Endothelial cell of umbilical vein (primary cell): Measurements from ENCODE around the gene MIGA2. TPM values are rescaled to one million over a fixed set of nuclear protein-coding genes. Genes with fewer than 3 reads are reported as not detected.

Experiments
- BruUV-seq: library from RNA; stranded (reverse); fragments of 400-500 nt; replicated peaks from 2 replicates; lab custom pipeline; 2021; lab: Mats Ljungman, UMichigan
- CTCF ChIA-PET: fragments of 300-600, 350-600 bp; sonication (Branson Sonifier 250); formaldehyde crosslinking; loops from one replicate; lab custom pipeline; 2021; ENCODE audit warnings: antibody characterized with exemption, inconsistent platforms; lab: Charles Lee
- POLR2A ChIA-PET: fragments of 300-600, 350-600 bp; sonication (Branson Sonifier 250); formaldehyde crosslinking; loops from one replicate; lab custom pipeline; 2021; ENCODE audit warnings: antibody characterized with exemption, inconsistent platforms; lab: Charles Lee
- DNase-seq: peaks from one replicate; pipeline ENCODE4 v3.0.0-alpha.2; 2011; ENCODE audit warnings: low read depth, low spot score
- FAIRE-seq: peaks from 2 replicates; lab custom pipeline; 2011; peaks lifted over from hg19 to GRCh38; lab: Jason Lieb, UNC
- H2AFZ ChIP-seq: 2 replicates; pipeline ENCODE4 v1.6.0; 2012; ENCODE audit warnings: low read depth, low read length, control low read depth, inconsistent platforms
- H3K27ac ChIP-seq: 2 replicates; pipeline ENCODE4 v1.5.1; 2011; ENCODE audit warnings: low read depth, mild to moderate bottlenecking, control low read depth, low read length, moderate library complexity; ENCODE audit not compliant: insufficient read depth
- H3K27me3 ChIP-seq, 2 experiments: 2 replicates each; pipeline versions ENCODE4 v1.6.0 to v1.6.1; 2011; ENCODE audit warnings: low read length in 2 of 2, mixed read lengths in 1 of 2; ENCODE audit not compliant: control insufficient read depth in 2 of 2, insufficient read depth in 2 of 2
- H3K36me3 ChIP-seq, 2 experiments: 2 replicates in 1 of 2; 3 replicates in 1 of 2; pipeline ENCODE4 v1.5.1; 2011; ENCODE audit warnings: low read length in 2 of 2, mild to moderate bottlenecking in 1 of 2, moderate library complexity in 1 of 2; ENCODE audit not compliant: control insufficient read depth in 2 of 2, insufficient read depth in 2 of 2; ENCODE audit errors: extremely low read depth in 1 of 2
- H3K4me1 ChIP-seq: 3 replicates; pipeline ENCODE4 v1.5.1; 2011; ENCODE audit warnings: mild to moderate bottlenecking, low read length; ENCODE audit not compliant: control insufficient read depth, insufficient read depth; ENCODE audit errors: extremely low read depth
- H3K4me2 ChIP-seq: 2 replicates; pipeline ENCODE4 v1.6.1; 2011; ENCODE audit warnings: low read length, control low read depth, mixed read lengths; ENCODE audit not compliant: insufficient read depth
- H3K4me3 ChIP-seq, 3 experiments: fragments of 200-600 bp in 1 of 3; sonication (generic), shearing (Covaris generic) in 1 of 3; replicated peaks in 1 of 3; 2 replicates each; pipeline ENCODE4 v1.5.1; 2011 to 2016; ENCODE audit warnings: control low read depth in 3 of 3, low read length in 3 of 3, mild to moderate bottlenecking in 2 of 3, inconsistent platforms in 1 of 3, low read depth in 1 of 3, moderate library complexity in 1 of 3; ENCODE audit not compliant: insufficient read depth in 1 of 3
- H3K79me2 ChIP-seq: 2 replicates; pipeline ENCODE4 v1.6.0; 2012; ENCODE audit warnings: low read length, inconsistent platforms; ENCODE audit not compliant: control insufficient read depth, insufficient read depth
- H3K9ac ChIP-seq: replicated peaks from 2 replicates; pipeline ENCODE3; 2011; ENCODE audit warnings: low read length, control low read depth; ENCODE audit not compliant: insufficient read depth; ENCODE audit errors: extremely low read depth
- H3K9me1 ChIP-seq: replicated peaks from 3 replicates; pipeline ENCODE4 v1.6.0; 2011; ENCODE audit warnings: mild to moderate bottlenecking, low read length; ENCODE audit not compliant: control insufficient read depth, insufficient read depth; ENCODE audit errors: extremely low read depth
- H3K9me3 ChIP-seq: replicated peaks from 2 replicates; pipeline ENCODE4 v1.5.1; 2012; ENCODE audit warnings: low read length, inconsistent platforms; ENCODE audit not compliant: control insufficient read depth, insufficient read depth
- H4K20me1 ChIP-seq: replicated peaks from 2 replicates; pipeline ENCODE3; 2011; ENCODE audit warnings: mild to moderate bottlenecking, low read length; ENCODE audit not compliant: control insufficient read depth, insufficient read depth; ENCODE audit errors: extremely low read depth
- EZH2 ChIP-seq: IDR thresholded peaks from 2 replicates; pipeline ENCODE4 v1.6.1; 2012; ENCODE audit warnings: borderline replicate concordance, low read depth, mild to moderate bottlenecking, moderate library complexity, low read length, inconsistent platforms; ENCODE audit not compliant: severe bottlenecking
- GATA2 ChIP-seq: IDR thresholded peaks from 2 replicates; pipeline ENCODE4 v1.7.0; 2011; ENCODE audit warnings: low read depth, mild to moderate bottlenecking, moderate library complexity, mixed read lengths, low read length; ENCODE audit not compliant: insufficient read length, insufficient read depth
- JUN ChIP-seq: IDR thresholded peaks from 2 replicates; pipeline ENCODE4 v1.6.1; 2011; ENCODE audit warnings: borderline replicate concordance, low read depth; ENCODE audit not compliant: insufficient read length, insufficient read depth
- MYC ChIP-seq: IDR thresholded peaks from one replicate; pipeline ENCODE4 v1.6.1; 2011; ENCODE audit warnings: mild to moderate bottlenecking, low read depth, low read length
- POLR2A ChIP-seq: IDR thresholded peaks from 2 replicates; pipeline ENCODE4 v1.6.1; 2012; ENCODE audit warnings: low read depth, mild to moderate bottlenecking, control low read depth, low read length
- POLR2AphosphoS5 ChIP-seq: IDR thresholded peaks from 2 replicates; pipeline ENCODE4 v1.6.1; 2012; ENCODE audit warnings: low read depth, mild to moderate bottlenecking, control low read depth, low read length, moderate library complexity; ENCODE audit not compliant: insufficient read depth
- dilution Hi-C: fragments of 300-500 bp; cut with MboI; formaldehyde crosslinking; loops from one replicate; pipeline ENCODE4 v1.15.0; 2019; ENCODE audit warnings: low sequenced_read_pairs; ENCODE audit not compliant: extremely low pct_ligation_motif_present
- intact Hi-C: fragments of 100-400 bp; cut with micrococcal nuclease; formaldehyde crosslinking; loops from one replicate; pipeline ENCODE4 v1.10.0; 2022
- polyA plus RNA-seq, 4 experiments: library from polyadenylated mRNA; depleted of rRNA in 3 of 4; stranded (reverse) in 3 of 4; unstranded in 1 of 4; fragments of >200 nt; gene quantifications; 2 replicates each; pipeline versions ENCODE4 v1.2.1 to v1.2.3, GENCODE V29; 2011 to 2012; ENCODE audit warnings: missing spikeins in 1 of 4
- total RNA-seq: library from RNA; stranded (reverse); gene quantifications from 2 replicates; pipeline ENCODE4 v1.2.3, GENCODE V29; 2021
- TF ChIP-seq, protein P1 (sequence below), 2 donors: IDR thresholded peaks; 1 replicate in 1 of 2; 2 replicates in 1 of 2; pipeline ENCODE4 v1.5.1; 2011; ENCODE audit warnings: low read length in 2 of 2, mild to moderate bottlenecking in 2 of 2, moderate library complexity in 2 of 2, control low read depth in 1 of 2, inconsistent platforms in 1 of 2, low read depth in 1 of 2; ENCODE audit not compliant: insufficient read depth in 1 of 2; ENCODE audit errors: extremely low read depth in 1 of 2
- TF ChIP-seq, protein P2 (sequence below): IDR thresholded peaks from 2 replicates; pipeline ENCODE4 v1.6.1; 2011; ENCODE audit not compliant: insufficient read depth, insufficient read length

Gene MIGA2
- total and polyA plus RNA-seq, 2 donors (not counting 3 experiments of a cell fraction or from before 2014, with no cell fraction given), result 27.7 to 28.0 TPM

DNA sequence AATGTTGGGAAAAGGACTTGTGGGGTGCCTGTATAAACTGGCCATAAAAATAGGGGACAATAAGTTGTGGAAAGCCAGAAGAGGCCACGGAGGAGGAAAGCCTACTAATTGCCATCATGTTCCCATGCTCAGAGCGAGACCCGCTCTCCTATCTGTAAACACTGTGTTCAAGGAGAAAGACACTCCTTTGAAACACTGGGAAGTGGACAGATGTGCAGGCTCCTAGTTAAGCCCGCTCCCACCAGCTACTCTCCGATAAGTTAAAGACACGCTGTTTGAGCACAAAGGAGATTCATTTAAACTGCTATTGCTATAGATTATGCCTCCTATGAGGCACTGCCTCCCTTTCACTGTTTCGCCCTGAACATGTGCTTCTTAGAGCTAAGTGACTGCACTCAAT is 64.9 kb downstream of the MIGA2 start:
- dilution Hi-C loops, result no loop called here
- no peaks in the 10 kb centered on the region for H3K4me1 ChIP-seq
- H3K4me3 ChIP-seq, result no peak overlapping the region
- no peaks in the 10 kb centered on the region for H3K9me1 ChIP-seq
- no peak overlapping the region for H3K9ac ChIP-seq
- H3K27ac ChIP-seq, result no peak overlapping the region
- no peak overlapping the region for H2AFZ ChIP-seq
- FAIRE-seq (no peak), DNase-seq (no peak)
- no peaks in the 10 kb centered on the region for H3K79me2 ChIP-seq
- no peak overlapping the region for H3K4me2 ChIP-seq
- H3K9me3 ChIP-seq, result no peaks in the 10 kb centered on the region
- ChIA-PET POLR2A (no interaction called here), CTCF (no interaction called here)
- TF ChIP-seq, protein P1, sequence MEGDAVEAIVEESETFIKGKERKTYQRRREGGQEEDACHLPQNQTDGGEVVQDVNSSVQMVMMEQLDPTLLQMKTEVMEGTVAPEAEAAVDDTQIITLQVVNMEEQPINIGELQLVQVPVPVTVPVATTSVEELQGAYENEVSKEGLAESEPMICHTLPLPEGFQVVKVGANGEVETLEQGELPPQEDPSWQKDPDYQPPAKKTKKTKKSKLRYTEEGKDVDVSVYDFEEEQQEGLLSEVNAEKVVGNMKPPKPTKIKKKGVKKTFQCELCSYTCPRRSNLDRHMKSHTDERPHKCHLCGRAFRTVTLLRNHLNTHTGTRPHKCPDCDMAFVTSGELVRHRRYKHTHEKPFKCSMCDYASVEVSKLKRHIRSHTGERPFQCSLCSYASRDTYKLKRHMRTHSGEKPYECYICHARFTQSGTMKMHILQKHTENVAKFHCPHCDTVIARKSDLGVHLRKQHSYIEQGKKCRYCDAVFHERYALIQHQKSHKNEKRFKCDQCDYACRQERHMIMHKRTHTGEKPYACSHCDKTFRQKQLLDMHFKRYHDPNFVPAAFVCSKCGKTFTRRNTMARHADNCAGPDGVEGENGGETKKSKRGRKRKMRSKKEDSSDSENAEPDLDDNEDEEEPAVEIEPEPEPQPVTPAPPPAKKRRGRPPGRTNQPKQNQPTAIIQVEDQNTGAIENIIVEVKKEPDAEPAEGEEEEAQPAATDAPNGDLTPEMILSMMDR (IDR thresholded peaks at IDR 0.05; ENCODE audit: extremely low read depth in 1 of 2, insufficient read depth in 1 of 2, low read depth in 1 of 2, low read length in 2 of 2), result no peak
- TF ChIP-seq GATA2 (no peak), EZH2 (no peak), POLR2A (no peak), POLR2AphosphoS5 (no peak), MYC (no peak), JUN (no peak)
- TF ChIP-seq, protein P2, sequence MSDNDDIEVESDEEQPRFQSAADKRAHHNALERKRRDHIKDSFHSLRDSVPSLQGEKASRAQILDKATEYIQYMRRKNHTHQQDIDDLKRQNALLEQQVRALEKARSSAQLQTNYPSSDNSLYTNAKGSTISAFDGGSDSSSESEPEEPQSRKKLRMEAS, result no peak
- H3K27me3 ChIP-seq, result no peaks in the 10 kb centered on the region
- no peaks in the 10 kb centered on the region for H3K36me3 ChIP-seq
- no peaks in the 10 kb centered on the region for H4K20me1 ChIP-seq
- intact Hi-C loops, result no loop called here
- no TSS peak for BruUV-seq
